Nephron (organoid): Measurements from ENCODE around the gene DOCK9.

ENCODE experiments used
- H3K27ac Mint-ChIP-seq, 3 experiments: 2 replicates each; pipeline ENCODE4 v1.8.0; 2020; ENCODE audit warnings: mixed read lengths in 3 of 3, mild to moderate bottlenecking in 2 of 3, moderate library complexity in 1 of 3
- H3K27me3 Mint-ChIP-seq: 2 replicates; pipeline ENCODE4 v1.8.0; 2021; ENCODE audit warnings: low read depth, mild to moderate bottlenecking, moderate library complexity, mixed read lengths
- H3K36me3 Mint-ChIP-seq: 2 replicates; pipeline ENCODE4 v1.8.0; 2020; ENCODE audit warnings: low read depth, mixed read lengths
- H3K4me1 Mint-ChIP-seq: 2 replicates; pipeline ENCODE4 v1.8.0; 2020; ENCODE audit warnings: mixed read lengths
- H3K4me3 Mint-ChIP-seq, 3 experiments: 2 replicates each; pipeline ENCODE4 v1.8.0; 2020; ENCODE audit warnings: mild to moderate bottlenecking in 3 of 3, mixed read lengths in 3 of 3, moderate library complexity in 2 of 3
- H3K9me3 Mint-ChIP-seq: 2 replicates; pipeline ENCODE4 v1.8.0; 2020; ENCODE audit warnings: mixed read lengths
- TF ChIP-seq, protein P1 (sequence below), 3 experiments: fragments of 200-600 bp; sonication (generic); IDR thresholded peaks; one replicate each; pipeline ENCODE4 v1.5.0; 2021; ENCODE audit warnings: antibody characterized with exemption in 3 of 3; ENCODE audit not compliant: unreplicated experiment in 3 of 3

Gene DOCK9

GRCh38 chr13:99015606-99016490, 38.0 kb upstream of the DOCK9 start:
- no peak overlapping the region for H3K4me3 Mint-ChIP-seq
- TF ChIP-seq, protein P1, sequence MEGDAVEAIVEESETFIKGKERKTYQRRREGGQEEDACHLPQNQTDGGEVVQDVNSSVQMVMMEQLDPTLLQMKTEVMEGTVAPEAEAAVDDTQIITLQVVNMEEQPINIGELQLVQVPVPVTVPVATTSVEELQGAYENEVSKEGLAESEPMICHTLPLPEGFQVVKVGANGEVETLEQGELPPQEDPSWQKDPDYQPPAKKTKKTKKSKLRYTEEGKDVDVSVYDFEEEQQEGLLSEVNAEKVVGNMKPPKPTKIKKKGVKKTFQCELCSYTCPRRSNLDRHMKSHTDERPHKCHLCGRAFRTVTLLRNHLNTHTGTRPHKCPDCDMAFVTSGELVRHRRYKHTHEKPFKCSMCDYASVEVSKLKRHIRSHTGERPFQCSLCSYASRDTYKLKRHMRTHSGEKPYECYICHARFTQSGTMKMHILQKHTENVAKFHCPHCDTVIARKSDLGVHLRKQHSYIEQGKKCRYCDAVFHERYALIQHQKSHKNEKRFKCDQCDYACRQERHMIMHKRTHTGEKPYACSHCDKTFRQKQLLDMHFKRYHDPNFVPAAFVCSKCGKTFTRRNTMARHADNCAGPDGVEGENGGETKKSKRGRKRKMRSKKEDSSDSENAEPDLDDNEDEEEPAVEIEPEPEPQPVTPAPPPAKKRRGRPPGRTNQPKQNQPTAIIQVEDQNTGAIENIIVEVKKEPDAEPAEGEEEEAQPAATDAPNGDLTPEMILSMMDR (IDR thresholded peaks at IDR 0.05; ENCODE audit: unreplicated experiment in 3 of 3), result no peak
- no peaks in the 10 kb centered on the region for H3K27me3 Mint-ChIP-seq
- H3K4me1 Mint-ChIP-seq, result peaks cover 31% of the 10 kb centered on the region
- H3K9me3 Mint-ChIP-seq, result no peaks in the 10 kb centered on the region
- no peak overlapping the region for H3K27ac Mint-ChIP-seq
- H3K36me3 Mint-ChIP-seq, result no peaks in the 10 kb centered on the region

DNA sequence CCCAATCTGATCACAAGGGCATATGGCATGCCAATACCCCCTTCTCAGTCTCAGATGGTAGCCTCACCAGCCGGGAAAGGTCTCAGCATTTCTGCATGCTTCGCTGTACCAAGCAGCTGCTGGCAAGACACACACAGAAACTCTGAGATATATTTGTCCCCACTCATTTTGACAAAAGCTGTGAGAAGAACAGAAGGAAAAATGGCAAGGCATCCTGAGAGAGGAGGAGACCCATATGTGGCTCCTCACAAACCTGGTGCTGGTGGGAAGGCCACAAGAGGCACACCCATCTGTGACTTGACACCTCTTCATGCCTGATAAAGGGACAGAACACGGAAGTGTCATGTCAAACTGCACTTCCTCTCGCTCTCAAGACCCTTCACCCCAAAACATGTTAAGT, 36.7 kb upstream of the DOCK9 start:
- Mint-ChIP-seq H3K9me3 (no peaks in the 10 kb centered on the region), H3K36me3 (no peaks in the 10 kb centered on the region), H3K27me3 (no peaks in the 10 kb centered on the region), H3K27ac (no peak overlapping the region), H3K4me1 (peaks cover 42% of the 10 kb centered on the region), H3K4me3 (no peak overlapping the region)
- TF ChIP-seq, protein P1 (IDR thresholded peaks at IDR 0.05; ENCODE audit: unreplicated experiment in 3 of 3), result no peak

- Mint-ChIP-seq H3K4me1 (peaks cover 46% of the 10 kb centered on the region), H3K36me3 (no peaks in the 10 kb centered on the region), H3K27ac (no peak overlapping the region), H3K27me3 (no peaks in the 10 kb centered on the region), H3K9me3 (no peaks in the 10 kb centered on the region), H3K4me3 (no peak overlapping the region)
- TF ChIP-seq, protein P1 (IDR thresholded peaks at IDR 0.05; ENCODE audit: unreplicated experiment in 3 of 3), result no peak
These were observed 36.1 kb upstream of the DOCK9 start for GRCh38 chr13:99013951-99014350.

- no peak overlapping the region for H3K27ac Mint-ChIP-seq
- no peaks in the 10 kb centered on the region for H3K27me3 Mint-ChIP-seq
- H3K9me3 Mint-ChIP-seq, result no peaks in the 10 kb centered on the region
- H3K4me3 Mint-ChIP-seq, result no peak overlapping the region
- peaks cover 49% of the 10 kb centered on the region for H3K4me1 Mint-ChIP-seq
- TF ChIP-seq, protein P1 (IDR thresholded peaks at IDR 0.05; ENCODE audit: unreplicated experiment in 3 of 3), result no peak
- no peaks in the 10 kb centered on the region for H3K36me3 Mint-ChIP-seq
These were observed 34.7 kb upstream of the DOCK9 start for GRCh38 chr13:99012539-99012938.

DNA sequence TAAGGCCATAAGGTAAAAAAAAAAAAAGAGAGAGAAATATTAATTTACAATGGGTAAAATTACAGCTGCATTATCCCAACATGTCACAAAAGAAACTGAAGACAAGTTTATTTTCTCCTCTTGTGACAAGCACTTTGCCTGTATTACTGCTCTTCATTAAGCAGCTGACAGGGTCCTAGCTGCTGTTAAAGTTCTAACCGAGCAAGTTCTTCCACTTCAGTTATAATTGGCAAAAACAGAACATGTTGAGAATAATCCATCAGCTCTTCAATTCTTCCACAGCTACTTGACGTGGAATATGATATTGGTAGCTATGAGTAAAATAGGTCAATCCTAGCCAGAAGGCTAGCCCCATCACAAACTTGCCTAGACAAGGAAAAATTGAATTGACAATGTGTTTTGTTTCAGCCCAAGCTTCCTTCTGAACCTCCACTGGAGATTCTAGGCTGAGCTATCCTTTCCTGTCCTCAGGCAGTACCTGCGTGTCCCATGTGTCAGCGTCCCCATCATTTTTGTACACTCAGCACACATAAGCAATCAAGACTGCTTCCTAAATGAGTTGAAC, 32.2 kb upstream of the DOCK9 start:
- Mint-ChIP-seq H3K4me3 (no peak overlapping the region), H3K4me1 (peaks cover 41% of the 10 kb centered on the region), H3K27ac (no peak overlapping the region), H3K9me3 (no peaks in the 10 kb centered on the region), H3K27me3 (no peaks in the 10 kb centered on the region), H3K36me3 (no peaks in the 10 kb centered on the region)
- TF ChIP-seq, protein P1 (IDR thresholded peaks at IDR 0.05; ENCODE audit: unreplicated experiment in 3 of 3), result no peak
